OCI-LY1 (cell line): ENCODE measurements around the gene SLC39A5.

Experiments used
- EZH2 ChIP-seq: fragments of 200-600 bp; sonication (generic), shearing (Covaris generic); IDR thresholded peaks from 2 replicates; pipeline ENCODE4 v1.8.0; 2017; ENCODE audit warnings: borderline replicate concordance, mixed run types, mild to moderate bottlenecking, antibody characterized with exemption, low read length, moderate library complexity, mixed read lengths
- TF ChIP-seq, protein P1 (sequence below): fragments of 200-600 bp; sonication (generic), shearing (Covaris generic); IDR thresholded peaks from 2 replicates; pipeline ENCODE4 v1.5.1; 2017; ENCODE audit warnings: mild to moderate bottlenecking, antibody characterized with exemption, low read length, moderate library complexity, mixed read lengths

DNA sequence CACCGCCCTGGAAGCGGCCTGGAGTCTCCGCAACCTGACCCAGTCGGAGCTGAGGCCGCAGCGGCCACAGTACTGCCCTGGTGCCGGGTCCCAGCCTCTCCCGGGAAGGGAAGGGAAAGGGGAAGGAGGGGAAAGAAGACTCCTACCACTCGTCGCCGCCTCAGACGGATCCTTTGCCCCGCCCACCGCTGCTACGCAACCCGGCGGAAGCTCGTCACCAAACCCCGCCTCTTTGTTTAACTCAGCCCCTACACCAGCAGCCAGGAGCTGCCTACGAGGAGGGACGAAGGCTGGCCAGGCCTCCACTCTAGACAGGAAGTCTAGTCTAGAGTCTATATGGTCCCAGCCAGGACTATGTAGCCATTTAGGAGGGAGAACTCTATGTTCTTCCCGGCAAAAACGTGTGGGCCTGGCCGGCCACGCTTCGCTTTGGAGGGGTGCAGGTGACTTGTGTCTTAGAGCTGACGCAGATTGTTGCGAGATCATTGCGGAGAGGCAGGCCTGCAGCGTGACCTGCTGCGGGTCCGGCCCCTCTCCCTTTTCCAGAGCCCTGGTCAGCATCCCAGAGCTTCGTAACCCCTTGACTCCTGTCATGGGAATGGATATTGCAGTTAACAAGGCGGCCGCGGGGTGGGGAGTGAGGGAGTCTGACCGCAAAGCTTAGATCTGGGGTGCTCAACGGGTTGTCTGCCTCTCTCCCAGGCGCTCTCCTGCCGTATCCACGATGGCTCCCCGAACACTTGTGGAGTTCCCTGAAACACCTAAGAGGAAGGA is 7.9 kb upstream of the SLC39A5 start, which contains the start of gene RNF41:
- TF ChIP-seq, protein P1, sequence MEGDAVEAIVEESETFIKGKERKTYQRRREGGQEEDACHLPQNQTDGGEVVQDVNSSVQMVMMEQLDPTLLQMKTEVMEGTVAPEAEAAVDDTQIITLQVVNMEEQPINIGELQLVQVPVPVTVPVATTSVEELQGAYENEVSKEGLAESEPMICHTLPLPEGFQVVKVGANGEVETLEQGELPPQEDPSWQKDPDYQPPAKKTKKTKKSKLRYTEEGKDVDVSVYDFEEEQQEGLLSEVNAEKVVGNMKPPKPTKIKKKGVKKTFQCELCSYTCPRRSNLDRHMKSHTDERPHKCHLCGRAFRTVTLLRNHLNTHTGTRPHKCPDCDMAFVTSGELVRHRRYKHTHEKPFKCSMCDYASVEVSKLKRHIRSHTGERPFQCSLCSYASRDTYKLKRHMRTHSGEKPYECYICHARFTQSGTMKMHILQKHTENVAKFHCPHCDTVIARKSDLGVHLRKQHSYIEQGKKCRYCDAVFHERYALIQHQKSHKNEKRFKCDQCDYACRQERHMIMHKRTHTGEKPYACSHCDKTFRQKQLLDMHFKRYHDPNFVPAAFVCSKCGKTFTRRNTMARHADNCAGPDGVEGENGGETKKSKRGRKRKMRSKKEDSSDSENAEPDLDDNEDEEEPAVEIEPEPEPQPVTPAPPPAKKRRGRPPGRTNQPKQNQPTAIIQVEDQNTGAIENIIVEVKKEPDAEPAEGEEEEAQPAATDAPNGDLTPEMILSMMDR, result no peak
- no peak for TF ChIP-seq EZH2
